ENCODE results near the gene CCR4. TPM values are rescaled to one million over a fixed set of nuclear protein-coding genes. Genes with fewer than 3 reads are reported as not detected.
A peak's percentile ranks its signal among the peaks of the same experiment; 100 is the strongest.

CCR4 gene
- total and polyA plus RNA-seq, 10 of the 15 experiments (the other 5 are each of a cell fraction or from before 2014, with no cell fraction given), result 0.41 to 12.4 (median 5.3) TPM

DNA sequence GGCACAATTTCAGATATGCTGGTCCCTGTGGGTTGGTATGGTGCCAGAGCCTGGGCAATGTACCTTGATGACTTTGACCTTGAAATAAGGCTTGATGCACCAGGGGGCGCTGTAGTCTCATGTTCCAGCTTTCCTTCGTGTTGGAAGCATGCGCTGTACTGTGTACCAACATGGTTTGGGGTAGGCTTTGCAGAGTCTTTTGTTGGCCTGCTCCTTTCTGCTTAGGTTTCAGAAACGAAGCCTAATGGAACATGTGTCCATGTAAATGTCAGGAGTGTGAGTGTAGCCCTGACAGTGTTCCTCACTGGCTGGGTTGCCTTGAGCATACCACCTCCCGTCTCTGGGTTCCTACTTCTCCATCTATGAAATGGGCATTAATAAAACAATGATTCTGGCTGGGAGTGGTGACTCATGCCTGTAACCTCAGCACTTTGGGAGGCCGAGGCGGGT, 3.6 kb upstream of the CCR4 start (continued):
- no peak for TF ChIP-seq PRDM15 (CRISPR knock-in tag; IDR thresholded peaks at IDR 0.05)
- TF ChIP-seq PAX5 (IDR thresholded peaks at IDR 0.05; ENCODE audit: borderline replicate concordance, low read depth, low read length), result no peak
- TF ChIP-seq, protein P1, sequence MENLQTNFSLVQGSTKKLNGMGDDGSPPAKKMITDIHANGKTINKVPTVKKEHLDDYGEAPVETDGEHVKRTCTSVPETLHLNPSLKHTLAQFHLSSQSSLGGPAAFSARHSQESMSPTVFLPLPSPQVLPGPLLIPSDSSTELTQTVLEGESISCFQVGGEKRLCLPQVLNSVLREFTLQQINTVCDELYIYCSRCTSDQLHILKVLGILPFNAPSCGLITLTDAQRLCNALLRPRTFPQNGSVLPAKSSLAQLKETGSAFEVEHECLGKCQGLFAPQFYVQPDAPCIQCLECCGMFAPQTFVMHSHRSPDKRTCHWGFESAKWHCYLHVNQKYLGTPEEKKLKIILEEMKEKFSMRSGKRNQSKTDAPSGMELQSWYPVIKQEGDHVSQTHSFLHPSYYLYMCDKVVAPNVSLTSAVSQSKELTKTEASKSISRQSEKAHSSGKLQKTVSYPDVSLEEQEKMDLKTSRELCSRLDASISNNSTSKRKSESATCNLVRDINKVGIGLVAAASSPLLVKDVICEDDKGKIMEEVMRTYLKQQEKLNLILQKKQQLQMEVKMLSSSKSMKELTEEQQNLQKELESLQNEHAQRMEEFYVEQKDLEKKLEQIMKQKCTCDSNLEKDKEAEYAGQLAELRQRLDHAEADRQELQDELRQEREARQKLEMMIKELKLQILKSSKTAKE (IDR thresholded peaks at IDR 0.05; ENCODE audit: low read depth, poor library complexity, severe bottlenecking), result no peak
- no peak for TF ChIP-seq KDM1A (IDR thresholded peaks at IDR 0.05; ENCODE audit: borderline replicate concordance)
- TF ChIP-seq ASH2L (IDR thresholded peaks at IDR 0.05; ENCODE audit: borderline replicate concordance, low read depth), result no peak
- TF ChIP-seq SMC3 (IDR thresholded peaks at IDR 0.05; ENCODE audit: borderline replicate concordance, low read length), result peak; percentile 99
- no peak for TF ChIP-seq KAT2A (conservative IDR thresholded peaks at IDR 0.05; ENCODE audit: control insufficient read depth, low read depth, low read length)
- TF ChIP-seq LARP7 (IDR thresholded peaks at IDR 0.05), result no peak
- TF ChIP-seq EP300 (IDR thresholded peaks at IDR 0.05; ENCODE audit: borderline replicate concordance in 1 of 2, control insufficient read depth in 1 of 2, low read depth in 2 of 2, low read length in 2 of 2), result no peak
- TF ChIP-seq CBX5 (IDR thresholded peaks at IDR 0.05; ENCODE audit: low read depth), result 0 out of 2 replicates have a peak, but pooled peaks have one; percentile 43
- TF ChIP-seq, protein P2, sequence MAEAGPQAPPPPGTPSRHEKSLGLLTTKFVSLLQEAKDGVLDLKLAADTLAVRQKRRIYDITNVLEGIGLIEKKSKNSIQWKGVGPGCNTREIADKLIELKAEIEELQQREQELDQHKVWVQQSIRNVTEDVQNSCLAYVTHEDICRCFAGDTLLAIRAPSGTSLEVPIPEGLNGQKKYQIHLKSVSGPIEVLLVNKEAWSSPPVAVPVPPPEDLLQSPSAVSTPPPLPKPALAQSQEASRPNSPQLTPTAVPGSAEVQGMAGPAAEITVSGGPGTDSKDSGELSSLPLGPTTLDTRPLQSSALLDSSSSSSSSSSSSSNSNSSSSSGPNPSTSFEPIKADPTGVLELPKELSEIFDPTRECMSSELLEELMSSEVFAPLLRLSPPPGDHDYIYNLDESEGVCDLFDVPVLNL (IDR thresholded peaks at IDR 0.05; ENCODE audit: low read depth, low read length), result no peak
- TF ChIP-seq, protein P3, sequence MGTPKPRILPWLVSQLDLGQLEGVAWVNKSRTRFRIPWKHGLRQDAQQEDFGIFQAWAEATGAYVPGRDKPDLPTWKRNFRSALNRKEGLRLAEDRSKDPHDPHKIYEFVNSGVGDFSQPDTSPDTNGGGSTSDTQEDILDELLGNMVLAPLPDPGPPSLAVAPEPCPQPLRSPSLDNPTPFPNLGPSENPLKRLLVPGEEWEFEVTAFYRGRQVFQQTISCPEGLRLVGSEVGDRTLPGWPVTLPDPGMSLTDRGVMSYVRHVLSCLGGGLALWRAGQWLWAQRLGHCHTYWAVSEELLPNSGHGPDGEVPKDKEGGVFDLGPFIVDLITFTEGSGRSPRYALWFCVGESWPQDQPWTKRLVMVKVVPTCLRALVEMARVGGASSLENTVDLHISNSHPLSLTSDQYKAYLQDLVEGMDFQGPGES (IDR thresholded peaks at IDR 0.05), result no peak
- TF ChIP-seq, protein P4, sequence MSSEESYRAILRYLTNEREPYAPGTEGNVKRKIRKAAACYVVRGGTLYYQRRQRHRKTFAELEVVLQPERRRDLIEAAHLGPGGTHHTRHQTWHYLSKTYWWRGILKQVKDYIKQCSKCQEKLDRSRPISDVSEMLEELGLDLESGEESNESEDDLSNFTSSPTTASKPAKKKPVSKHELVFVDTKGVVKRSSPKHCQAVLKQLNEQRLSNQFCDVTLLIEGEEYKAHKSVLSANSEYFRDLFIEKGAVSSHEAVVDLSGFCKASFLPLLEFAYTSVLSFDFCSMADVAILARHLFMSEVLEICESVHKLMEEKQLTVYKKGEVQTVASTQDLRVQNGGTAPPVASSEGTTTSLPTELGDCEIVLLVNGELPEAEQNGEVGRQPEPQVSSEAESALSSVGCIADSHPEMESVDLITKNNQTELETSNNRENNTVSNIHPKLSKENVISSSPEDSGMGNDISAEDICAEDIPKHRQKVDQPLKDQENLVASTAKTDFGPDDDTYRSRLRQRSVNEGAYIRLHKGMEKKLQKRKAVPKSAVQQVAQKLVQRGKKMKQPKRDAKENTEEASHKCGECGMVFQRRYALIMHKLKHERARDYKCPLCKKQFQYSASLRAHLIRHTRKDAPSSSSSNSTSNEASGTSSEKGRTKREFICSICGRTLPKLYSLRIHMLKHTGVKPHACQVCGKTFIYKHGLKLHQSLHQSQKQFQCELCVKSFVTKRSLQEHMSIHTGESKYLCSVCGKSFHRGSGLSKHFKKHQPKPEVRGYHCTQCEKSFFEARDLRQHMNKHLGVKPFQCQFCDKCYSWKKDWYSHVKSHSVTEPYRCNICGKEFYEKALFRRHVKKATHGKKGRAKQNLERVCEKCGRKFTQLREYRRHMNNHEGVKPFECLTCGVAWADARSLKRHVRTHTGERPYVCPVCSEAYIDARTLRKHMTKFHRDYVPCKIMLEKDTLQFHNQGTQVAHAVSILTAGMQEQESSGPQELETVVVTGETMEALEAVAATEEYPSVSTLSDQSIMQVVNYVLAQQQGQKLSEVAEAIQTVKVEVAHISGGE (CRISPR knock-in tag; IDR thresholded peaks at IDR 0.05), result no peak
- TF ChIP-seq ZNF217 (IDR thresholded peaks at IDR 0.05), result no peak
- TF ChIP-seq SIN3A (IDR thresholded peaks at IDR 0.05; ENCODE audit: low read depth, low read length), result no peak
- TF ChIP-seq POU2F2 (IDR thresholded peaks at IDR 0.05; ENCODE audit: borderline replicate concordance, low read depth, low read length), result no peak
- TF ChIP-seq BHLHE40 (IDR thresholded peaks at IDR 0.05; ENCODE audit: borderline replicate concordance in 1 of 2, low read depth in 2 of 2, low read length in 1 of 2), result no peak
- TF ChIP-seq RAD21 (IDR thresholded peaks at IDR 0.05; ENCODE audit: insufficient read depth, low read depth, low read length), result peak; percentile 99
- no peak for TF ChIP-seq CREB1 (IDR thresholded peaks at IDR 0.05; ENCODE audit: low read depth)

Measured in GM12878 (cell line).